GM21526 (cell line): Measurements from ENCODE around the gene PIWIL4.

Experiments used
- ATAC-seq: cut with Tn5 transposase; IDR thresholded peaks from one replicate; pipeline ENCODE4 v1.9.1; 2021; ENCODE audit warnings: moderate library complexity; ENCODE audit not compliant: unreplicated experiment, low FRiP score

Gene PIWIL4

GRCh38 chr11:94658386-94658785 lies 91.2 kb downstream of the PIWIL4 start:
- ATAC-seq, result no peak

GRCh38 chr11:94658888-94659287 lies 91.7 kb downstream of the PIWIL4 start:
- ATAC-seq, result no peak

- no peak for ATAC-seq
Observed at GRCh38 chr11:94661444-94661843, 94.3 kb downstream of the PIWIL4 start.

DNA sequence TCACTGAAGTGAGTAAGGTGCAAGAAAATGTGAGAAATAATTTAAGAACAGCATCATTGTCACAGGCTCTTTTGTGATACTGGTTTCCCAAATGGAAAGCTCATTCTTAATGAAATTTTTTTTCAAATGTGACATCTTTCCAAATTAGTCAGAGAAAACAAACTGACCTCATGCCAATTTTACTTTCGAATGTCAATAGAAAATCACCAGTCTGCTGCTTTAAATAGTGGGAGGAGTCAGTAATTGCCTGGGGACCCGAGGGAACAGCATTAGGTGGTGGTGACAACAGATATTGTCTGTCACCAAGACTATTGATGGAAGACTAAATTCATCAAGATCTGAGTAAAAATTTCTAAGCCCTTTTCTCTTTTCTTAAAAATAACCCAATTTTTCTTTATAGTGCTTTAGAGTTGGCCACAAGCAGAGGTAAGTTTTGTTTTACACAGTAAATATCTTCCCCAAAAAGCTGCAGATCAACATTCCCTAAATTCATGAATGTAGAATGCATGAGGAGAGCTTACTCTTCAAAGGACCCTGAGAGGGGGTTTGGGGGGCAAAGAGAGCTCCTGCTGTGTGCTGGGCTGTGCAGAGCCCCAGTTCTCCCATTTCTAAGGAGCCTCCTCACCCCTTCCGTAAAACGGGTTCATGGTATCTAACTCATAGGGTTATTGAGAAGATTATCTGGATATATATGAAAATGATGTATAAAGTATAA lies 95.1 kb downstream of the PIWIL4 start:
- no peak for ATAC-seq

- ATAC-seq, result no peak
Observed at GRCh38 chr11:94662846-94663390, 95.8 kb downstream of the PIWIL4 start.

DNA sequence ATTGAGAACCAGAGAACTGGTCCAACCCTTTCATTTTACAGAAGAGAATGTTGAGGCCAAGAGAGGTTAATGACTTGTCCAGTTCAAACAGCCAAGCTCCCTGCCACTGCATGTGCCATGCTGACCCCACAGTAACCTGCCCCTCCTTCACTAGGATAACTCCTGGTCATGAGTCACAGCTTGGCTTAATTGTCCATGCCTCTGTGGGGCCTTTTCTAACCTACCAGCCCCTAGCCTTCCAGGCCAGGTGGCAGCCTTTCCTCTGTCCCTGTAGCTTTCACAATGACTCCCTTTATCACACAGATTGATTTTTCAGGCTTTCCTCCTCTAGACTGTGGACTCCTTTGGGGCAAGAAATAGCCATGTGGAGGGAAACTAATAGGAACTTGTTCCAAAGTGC lies 97.2 kb downstream of the PIWIL4 start:
- no peak for ATAC-seq

GRCh38 chr11:94665116-94665659 lies 98.0 kb downstream of the PIWIL4 start:
- ATAC-seq, result no peak

DNA sequence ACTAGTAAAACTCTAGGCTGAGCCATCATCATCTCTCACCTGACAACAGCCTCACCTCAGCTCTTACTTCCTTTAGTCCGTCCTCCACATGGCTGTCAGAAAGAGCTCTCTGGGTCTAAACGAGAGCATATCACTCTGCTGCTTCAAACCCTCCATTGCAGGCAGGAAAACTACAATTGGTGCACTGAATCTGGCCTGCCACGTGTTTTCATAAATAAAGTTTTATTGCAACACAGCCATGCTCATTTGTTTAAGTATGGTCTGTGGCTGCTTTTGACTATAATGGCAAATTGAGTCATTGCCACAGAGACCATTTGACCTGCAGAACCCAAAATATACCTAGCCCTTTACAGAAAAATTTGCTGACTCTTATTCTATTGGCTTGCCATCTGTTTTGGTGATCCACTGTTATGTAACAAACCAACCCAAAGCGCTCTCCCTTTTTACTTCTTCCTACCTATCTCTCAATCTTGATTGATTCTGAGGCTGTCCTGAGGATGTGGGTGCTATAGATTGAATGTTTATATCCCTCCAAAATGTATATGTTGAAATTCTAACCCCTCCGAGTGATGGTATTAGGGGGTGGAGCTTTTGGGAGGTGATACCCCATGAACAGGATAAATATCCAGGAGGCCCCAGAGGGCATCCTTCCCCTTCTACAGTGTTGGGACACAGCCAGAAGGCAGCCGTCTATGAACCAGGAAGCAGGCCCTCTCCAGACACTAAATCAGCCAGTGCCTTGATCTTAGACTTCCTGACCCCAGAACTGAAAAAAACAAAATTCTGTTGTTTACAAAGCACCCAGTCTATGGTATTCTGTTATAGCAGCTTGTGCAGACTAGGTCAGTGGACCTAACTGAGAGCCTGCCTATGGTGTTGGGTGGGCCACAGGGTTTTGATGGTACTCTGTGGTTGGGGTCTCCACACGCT lies 99.9 kb downstream of the PIWIL4 start:
- ATAC-seq, result no peak

DNA sequence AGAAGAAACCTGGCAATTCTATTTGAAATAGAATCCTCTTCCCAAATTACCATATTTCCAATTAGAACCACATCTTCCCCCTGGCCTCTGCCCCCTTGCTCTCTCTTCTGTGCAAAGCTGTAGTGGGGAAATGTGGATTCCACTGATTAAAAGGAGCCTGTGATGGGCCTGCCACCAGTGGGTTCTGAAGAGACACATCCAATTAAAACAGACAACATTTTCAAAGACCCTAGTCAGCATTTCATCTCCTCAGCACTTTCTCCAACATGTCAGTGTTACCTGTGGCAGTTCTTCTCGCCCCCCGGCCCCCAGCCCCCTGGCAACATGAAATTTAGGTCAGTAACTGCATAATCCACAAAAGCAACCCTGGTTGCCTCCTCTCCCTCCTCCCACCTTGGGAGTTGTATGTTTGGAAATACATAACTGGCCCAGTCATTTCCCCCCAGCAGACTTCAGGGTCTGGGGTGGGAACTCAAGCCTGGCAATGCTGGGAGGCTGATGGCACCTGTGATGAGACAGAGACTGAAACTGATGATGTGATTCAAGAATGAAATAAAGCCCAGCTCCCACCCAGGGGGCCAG lies 101.1 kb downstream of the PIWIL4 start:
- no peak for ATAC-seq

- ATAC-seq, result no peak
Observed at GRCh38 chr11:94669023-94669422, 101.9 kb downstream of the PIWIL4 start.
